HG03108 (cell line): ENCODE data around the gene SBF2.
"Not testable (repeated sequence)": the region's sequence is repeated elsewhere in the genome, so short reads cannot be mapped to it uniquely, and the experiment has no call there.

ENCODE experiments used
- ATAC-seq: cut with Tn5 transposase; IDR thresholded peaks from one replicate; pipeline ENCODE4 v1.9.1; 2021; ENCODE audit warnings: moderate library complexity; ENCODE audit not compliant: unreplicated experiment

The SBF2 gene

GRCh38 chr11:10072841-10073240 is 221.2 kb downstream of the SBF2 start:
- no peak for ATAC-seq

GRCh38 chr11:10072142-10072541 is 221.9 kb downstream of the SBF2 start:
- no peak for ATAC-seq

GRCh38 chr11:10067629-10068300 is 226.3 kb downstream of the SBF2 start:
- no peak for ATAC-seq

- ATAC-seq = no peak
These were observed 227.6 kb downstream of the SBF2 start for GRCh38 chr11:10066441-10066840.

- ATAC-seq = no peak
These were observed 229.2 kb downstream of the SBF2 start for GRCh38 chr11:10064828-10065227.

GRCh38 chr11:10058356-10058755 is 235.7 kb downstream of the SBF2 start:
- ATAC-seq = no peak

GRCh38 chr11:10051868-10052586 is 242.0 kb downstream of the SBF2 start:
- ATAC-seq = no peak

- ATAC-seq = no peak
These were observed 243.5 kb downstream of the SBF2 start for GRCh38 chr11:10050561-10050960.

GRCh38 chr11:10049756-10050155 is 244.3 kb downstream of the SBF2 start:
- no peak for ATAC-seq

GRCh38 chr11:10048350-10048749 is 245.7 kb downstream of the SBF2 start:
- ATAC-seq = no peak

- no peak for ATAC-seq
These were observed 249.4 kb downstream of the SBF2 start for GRCh38 chr11:10044618-10045017.

GRCh38 chr11:10042699-10043098 is 251.3 kb downstream of the SBF2 start:
- no peak for ATAC-seq

- no peak for ATAC-seq
These were observed 252.1 kb downstream of the SBF2 start for GRCh38 chr11:10041748-10042446.

- no peak for ATAC-seq
These were observed 252.7 kb downstream of the SBF2 start for GRCh38 chr11:10041332-10041731.

- no peak for ATAC-seq
These were observed 255.3 kb downstream of the SBF2 start for GRCh38 chr11:10038521-10039302.

- not testable (repeated sequence) for ATAC-seq
These were observed 258.1 kb downstream of the SBF2 start for GRCh38 chr11:10035932-10036331.

GRCh38 chr11:10032935-10033334 is 261.1 kb downstream of the SBF2 start:
- ATAC-seq = no peak

- no peak for ATAC-seq
These were observed 263.9 kb downstream of the SBF2 start for GRCh38 chr11:10030122-10030490.

- no peak for ATAC-seq
These were observed 264.5 kb downstream of the SBF2 start for GRCh38 chr11:10029386-10030121.

GRCh38 chr11:10026514-10026913 is 267.5 kb downstream of the SBF2 start:
- ATAC-seq = no peak

GRCh38 chr11:10023212-10023611 is 270.8 kb downstream of the SBF2 start:
- ATAC-seq = no peak
